ENCODE data around the gene SYF2.

Gene SYF2

GRCh38 chr1:25199819-25200620 lies 32.3 kb downstream of the SYF2 start:
- no peaks in the 10 kb centered on the region for H3K27me3 ChIP-seq
- H3K4me1 ChIP-seq (ENCODE audit: control insufficient read depth in 1 of 2, insufficient read depth in 1 of 2, low read depth in 1 of 2, low read length in 1 of 2), result no peaks in the 10 kb centered on the region
- TF ChIP-seq, protein P1, sequence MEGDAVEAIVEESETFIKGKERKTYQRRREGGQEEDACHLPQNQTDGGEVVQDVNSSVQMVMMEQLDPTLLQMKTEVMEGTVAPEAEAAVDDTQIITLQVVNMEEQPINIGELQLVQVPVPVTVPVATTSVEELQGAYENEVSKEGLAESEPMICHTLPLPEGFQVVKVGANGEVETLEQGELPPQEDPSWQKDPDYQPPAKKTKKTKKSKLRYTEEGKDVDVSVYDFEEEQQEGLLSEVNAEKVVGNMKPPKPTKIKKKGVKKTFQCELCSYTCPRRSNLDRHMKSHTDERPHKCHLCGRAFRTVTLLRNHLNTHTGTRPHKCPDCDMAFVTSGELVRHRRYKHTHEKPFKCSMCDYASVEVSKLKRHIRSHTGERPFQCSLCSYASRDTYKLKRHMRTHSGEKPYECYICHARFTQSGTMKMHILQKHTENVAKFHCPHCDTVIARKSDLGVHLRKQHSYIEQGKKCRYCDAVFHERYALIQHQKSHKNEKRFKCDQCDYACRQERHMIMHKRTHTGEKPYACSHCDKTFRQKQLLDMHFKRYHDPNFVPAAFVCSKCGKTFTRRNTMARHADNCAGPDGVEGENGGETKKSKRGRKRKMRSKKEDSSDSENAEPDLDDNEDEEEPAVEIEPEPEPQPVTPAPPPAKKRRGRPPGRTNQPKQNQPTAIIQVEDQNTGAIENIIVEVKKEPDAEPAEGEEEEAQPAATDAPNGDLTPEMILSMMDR (IDR thresholded peaks at IDR 0.05), result no peak

GRCh38 chr1:25198663-25199252 lies 33.5 kb downstream of the SYF2 start:
- Histone ChIP-seq H3K27ac (no peak overlapping the region), H3K4me3 (ENCODE audit: low read depth in 1 of 2, low read length in 1 of 2) (no peak overlapping the region), H3K36me3 (no peaks in the 10 kb centered on the region), H3K4me1 (ENCODE audit: control insufficient read depth in 1 of 2, insufficient read depth in 1 of 2, low read depth in 1 of 2, low read length in 1 of 2) (no peaks in the 10 kb centered on the region), H3K9me3 (no peaks in the 10 kb centered on the region), H3K27me3 (no peaks in the 10 kb centered on the region)
- TF ChIP-seq, protein P1 (IDR thresholded peaks at IDR 0.05), result no peak

More at GRCh38 chr1:25199819-25200620, 32.3 kb downstream of the SYF2 start:
- H3K9me3 ChIP-seq, result no peaks in the 10 kb centered on the region
- no peak overlapping the region for H3K4me3 ChIP-seq (ENCODE audit: low read depth in 1 of 2, low read length in 1 of 2)
- H3K36me3 ChIP-seq, result no peaks in the 10 kb centered on the region
- no peak overlapping the region for H3K27ac ChIP-seq

DNA sequence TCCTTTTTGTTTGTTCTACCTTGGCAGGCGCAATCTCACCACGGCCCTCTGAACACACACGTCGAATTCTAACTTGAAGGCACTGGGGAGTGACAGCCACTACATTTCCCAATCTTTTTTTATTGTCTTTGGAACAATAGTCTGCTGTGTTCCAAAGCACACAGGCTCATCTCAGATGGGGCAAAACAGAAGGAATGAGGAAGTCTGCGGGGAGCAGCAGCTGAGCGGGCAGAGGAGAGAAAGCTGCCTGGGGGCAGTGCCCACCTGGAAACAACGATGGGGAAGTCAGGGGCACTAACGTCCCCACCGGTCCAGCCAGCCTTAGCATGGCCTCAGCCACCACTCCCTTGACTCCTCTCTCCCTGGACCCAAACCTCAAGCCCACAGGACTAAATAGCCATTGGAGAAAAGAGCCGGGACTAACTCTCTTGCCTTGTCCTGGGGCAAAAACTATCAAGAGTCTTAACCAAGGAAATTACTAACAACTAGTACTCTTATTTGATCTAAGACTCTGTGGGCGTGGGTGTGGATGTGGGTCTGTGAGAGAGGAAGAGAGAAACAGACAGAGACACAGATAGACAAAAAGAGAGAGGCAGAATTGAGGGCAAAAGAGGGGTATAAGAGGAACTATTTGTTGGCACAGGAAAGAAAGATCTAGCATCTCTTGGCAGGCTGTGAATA lies 34.2 kb downstream of the SYF2 start:
- Histone ChIP-seq H3K9me3 (no peaks in the 10 kb centered on the region), H3K4me3 (ENCODE audit: low read depth in 1 of 2, low read length in 1 of 2) (no peak overlapping the region), H3K36me3 (no peaks in the 10 kb centered on the region), H3K4me1 (ENCODE audit: control insufficient read depth in 1 of 2, insufficient read depth in 1 of 2, low read depth in 1 of 2, low read length in 1 of 2) (no peaks in the 10 kb centered on the region), H3K27me3 (no peaks in the 10 kb centered on the region), H3K27ac (no peak overlapping the region)
- TF ChIP-seq, protein P1 (IDR thresholded peaks at IDR 0.05), result no peak

GRCh38 chr1:25197235-25197975 lies 34.9 kb downstream of the SYF2 start:
- H3K4me1 ChIP-seq (ENCODE audit: control insufficient read depth in 1 of 2, insufficient read depth in 1 of 2, low read depth in 1 of 2, low read length in 1 of 2), result no peaks in the 10 kb centered on the region
- no peaks in the 10 kb centered on the region for H3K27me3 ChIP-seq
- no peaks in the 10 kb centered on the region for H3K36me3 ChIP-seq
- no peak overlapping the region for H3K4me3 ChIP-seq (ENCODE audit: low read depth in 1 of 2, low read length in 1 of 2)
- H3K9me3 ChIP-seq, result no peaks in the 10 kb centered on the region
- H3K27ac ChIP-seq, result no peak overlapping the region
- TF ChIP-seq, protein P1 (IDR thresholded peaks at IDR 0.05), result no peak

DNA sequence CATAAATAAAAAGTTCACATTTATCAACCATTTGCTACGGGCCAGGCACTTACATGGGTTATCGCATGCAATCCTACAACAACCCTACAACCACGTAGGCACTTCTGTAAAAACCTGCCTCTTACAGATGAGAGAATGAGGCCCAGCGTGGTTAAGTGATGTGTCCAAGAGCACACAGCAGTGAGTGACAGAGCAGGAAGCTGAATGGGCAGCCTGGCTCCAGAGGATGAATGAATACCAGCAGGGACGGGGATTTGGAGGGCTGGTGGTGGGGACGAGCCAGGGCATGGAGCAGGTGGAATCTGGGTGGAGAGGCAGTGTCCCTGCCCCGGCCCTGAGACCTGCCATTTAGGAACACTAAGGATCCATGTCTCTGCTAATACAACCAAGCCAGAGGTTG lies 35.5 kb downstream of the SYF2 start:
- H3K9me3 ChIP-seq, result no peaks in the 10 kb centered on the region
- no peaks in the 10 kb centered on the region for H3K4me1 ChIP-seq (ENCODE audit: control insufficient read depth in 1 of 2, insufficient read depth in 1 of 2, low read depth in 1 of 2, low read length in 1 of 2)
- H3K27me3 ChIP-seq, result no peaks in the 10 kb centered on the region
- TF ChIP-seq, protein P1 (IDR thresholded peaks at IDR 0.05), result no peak
- H3K36me3 ChIP-seq, result no peaks in the 10 kb centered on the region
- no peak overlapping the region for H3K27ac ChIP-seq
- H3K4me3 ChIP-seq (ENCODE audit: low read depth in 1 of 2, low read length in 1 of 2), result no peak overlapping the region

All from neutrophil (primary cell).